NT2/D1 (cell line): ENCODE results near the gene ARMC6.

Experiments used
- SUZ12 ChIP-seq: IDR thresholded peaks from 2 replicates; pipeline ENCODE4 v1.6.1; 2011; ENCODE audit not compliant: insufficient read length, insufficient read depth; ENCODE audit errors: extremely low read depth
- YY1 ChIP-seq: IDR thresholded peaks from 2 replicates; pipeline ENCODE4 v1.6.1; 2011; ENCODE audit not compliant: insufficient read length, insufficient read depth
- ZNF274 ChIP-seq: IDR thresholded peaks from 2 replicates; pipeline ENCODE4 v1.6.1; 2011; ENCODE audit warnings: mild to moderate bottlenecking, low read depth, low read length

GRCh38 chr19:19054315-19054938 lies 21.0 kb downstream of the ARMC6 start:
- TF ChIP-seq ZNF274 = no peak
- TF ChIP-seq SUZ12 = no peak
- no peak for TF ChIP-seq YY1
